ENCODE measurements around the gene VDAC2.

Gene VDAC2

GRCh38 chr10:75231672-75232581 is 21.3 kb downstream of the VDAC2 start:
- no peak for DNase-seq

GRCh38 chr10:75233444-75234016 is 22.9 kb downstream of the VDAC2 start:
- DNase-seq: no peak

- peak; percentile 82 for DNase-seq
Observed at GRCh38 chr10:75234017-75234682, 23.6 kb downstream of the VDAC2 start.

GRCh38 chr10:75234683-75235374 is 24.2 kb downstream of the VDAC2 start:
- DNase-seq: no peak

GRCh38 chr10:75235375-75236177 is 25.0 kb downstream of the VDAC2 start, which contains the start of gene COMTD1:
Gene COMTD1, minus strand, starts transcription at chr10:75235957. Its CDS starts 29 bp downstream, at chr10:75235928.
- DNase-seq: peak; percentile 90

- DNase-seq: no peak
Observed at GRCh38 chr10:75236178-75236825, 25.7 kb downstream of the VDAC2 start.

- DNase-seq: no peak
Observed at GRCh38 chr10:75238182-75239095, 27.8 kb downstream of the VDAC2 start.

GRCh38 chr10:75239096-75239790 is 28.6 kb downstream of the VDAC2 start:
- no peak for DNase-seq

GRCh38 chr10:75240329-75241076 is 29.9 kb downstream of the VDAC2 start:
- DNase-seq: no peak

- DNase-seq: no peak
Observed at GRCh38 chr10:75243426-75243825, 32.8 kb downstream of the VDAC2 start.

GRCh38 chr10:75244487-75245353 is 34.1 kb downstream of the VDAC2 start:
- DNase-seq: no peak

- DNase-seq: no peak
Observed at GRCh38 chr10:75245354-75246250, 35.0 kb downstream of the VDAC2 start.

- no peak for DNase-seq
Observed at GRCh38 chr10:75246506-75246905, 35.9 kb downstream of the VDAC2 start.

GRCh38 chr10:75247797-75248196 is 37.2 kb downstream of the VDAC2 start:
- DNase-seq: no peak

- no peak for DNase-seq
Observed at GRCh38 chr10:75250934-75251333, 40.3 kb downstream of the VDAC2 start.

GRCh38 chr10:75253281-75254220 is 43.0 kb downstream of the VDAC2 start:
- no peak for DNase-seq

Data from NCI-H1105 (cell line).